Lower leg skin (tissue), 4 donors: ENCODE results near the gene KIF5C. TPM values are rescaled to one million over a fixed set of nuclear protein-coding genes. Genes with fewer than 3 reads are reported as not detected.

ENCODE experiments used
- DNase-seq, 2 donors: peaks; one replicate each; pipeline ENCODE4 v3.0.0-alpha.2; 2019; ENCODE audit warnings: low spot score in 2 of 2
- H3K4me3 ChIP-seq: fragments of 200-600 bp; sonication (generic); 2 replicates; pipeline ENCODE4 v1.5.1; 2017; ENCODE audit warnings: mild to moderate bottlenecking, low read depth; ENCODE audit not compliant: poor library complexity, severe bottlenecking
- POLR2A ChIP-seq, 2 donors: fragments of 450-650 bp; IDR thresholded peaks; one replicate each; pipeline ENCODE4 v1.6.1; 2016 to 2017; ENCODE audit warnings: antibody characterized with exemption in 2 of 2, mild to moderate bottlenecking in 1 of 2, moderate library complexity in 1 of 2
- whole genome bisulfite sequencing, 2 donors: methylation state at CpG; one replicate each; pipeline ENCODE4 v1.1.5; 2018; 5-methylcytosine and 5-hydroxymethylcytosine counted together
- intact Hi-C: fragments of 100-400 bp; cut with DNase I; formaldehyde crosslinking; loops from one replicate; pipeline ENCODE4 v1.15.0; 2023; ENCODE audit warnings: low total_unique reads
- total RNA-seq, 4 donors: library from RNA; depleted of rRNA; stranded (reverse); fragments of >200 nt; gene quantifications; one replicate each; pipeline ENCODE4 v1.1.0, GENCODE V29; 2016
- TF ChIP-seq, protein P1 (sequence below), 3 donors: fragments of 450-650 bp; IDR thresholded peaks; one replicate each; pipeline ENCODE4 v1.5.1; 2016; ENCODE audit warnings: antibody characterized with exemption in 3 of 3, mild to moderate bottlenecking in 3 of 3, moderate library complexity in 2 of 3

The KIF5C gene
- 1 to 10 TPM in 3 of 4 donors, under 1 TPM in 1; 0.99 to 1.9 (median 1.3) TPM for total RNA-seq

DNA sequence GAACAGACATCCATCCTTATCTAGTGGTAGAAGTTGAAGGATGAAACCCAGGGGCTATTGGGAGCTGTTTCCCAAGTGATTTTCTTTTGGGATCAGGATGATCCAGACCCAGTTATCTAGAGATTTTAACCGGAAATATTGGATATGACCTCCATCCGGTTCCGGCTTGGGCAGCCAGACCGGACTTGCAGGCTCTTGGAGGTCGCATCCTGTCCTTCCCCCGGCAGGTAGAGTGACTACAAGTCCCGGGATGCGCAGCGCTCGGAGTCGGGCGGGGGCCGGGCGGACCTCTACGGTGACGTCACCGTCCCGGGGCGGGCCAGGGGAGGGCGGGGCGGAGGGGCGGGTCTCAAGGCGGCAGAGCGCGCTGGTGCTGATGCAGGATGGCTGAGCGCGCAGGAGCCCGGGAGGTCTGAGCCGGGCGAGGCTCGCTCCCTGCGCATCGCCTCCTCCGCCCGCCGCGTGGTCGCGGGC, at the start of gene KIF5C:
Gene KIF5C, plus strand, starts transcription at position 360 of the 474 bp plus-strand sequence. CDS start 391 bp downstream, outside the sequence.
- peak; percentile 57 to 93 for DNase-seq
- no peak for TF ChIP-seq POLR2A (IDR thresholded peaks at IDR 0.05)
- TF ChIP-seq, protein P1, sequence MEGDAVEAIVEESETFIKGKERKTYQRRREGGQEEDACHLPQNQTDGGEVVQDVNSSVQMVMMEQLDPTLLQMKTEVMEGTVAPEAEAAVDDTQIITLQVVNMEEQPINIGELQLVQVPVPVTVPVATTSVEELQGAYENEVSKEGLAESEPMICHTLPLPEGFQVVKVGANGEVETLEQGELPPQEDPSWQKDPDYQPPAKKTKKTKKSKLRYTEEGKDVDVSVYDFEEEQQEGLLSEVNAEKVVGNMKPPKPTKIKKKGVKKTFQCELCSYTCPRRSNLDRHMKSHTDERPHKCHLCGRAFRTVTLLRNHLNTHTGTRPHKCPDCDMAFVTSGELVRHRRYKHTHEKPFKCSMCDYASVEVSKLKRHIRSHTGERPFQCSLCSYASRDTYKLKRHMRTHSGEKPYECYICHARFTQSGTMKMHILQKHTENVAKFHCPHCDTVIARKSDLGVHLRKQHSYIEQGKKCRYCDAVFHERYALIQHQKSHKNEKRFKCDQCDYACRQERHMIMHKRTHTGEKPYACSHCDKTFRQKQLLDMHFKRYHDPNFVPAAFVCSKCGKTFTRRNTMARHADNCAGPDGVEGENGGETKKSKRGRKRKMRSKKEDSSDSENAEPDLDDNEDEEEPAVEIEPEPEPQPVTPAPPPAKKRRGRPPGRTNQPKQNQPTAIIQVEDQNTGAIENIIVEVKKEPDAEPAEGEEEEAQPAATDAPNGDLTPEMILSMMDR (IDR thresholded peaks at IDR 0.05): no peak
- intact Hi-C loops: no loop called here
- WGBS, 2 donors: 1 to 10% methylated on average over 5 to 27 of the region's 39 CpGs
- H3K4me3 ChIP-seq: no peak within 1 kb of the TSS

DNA sequence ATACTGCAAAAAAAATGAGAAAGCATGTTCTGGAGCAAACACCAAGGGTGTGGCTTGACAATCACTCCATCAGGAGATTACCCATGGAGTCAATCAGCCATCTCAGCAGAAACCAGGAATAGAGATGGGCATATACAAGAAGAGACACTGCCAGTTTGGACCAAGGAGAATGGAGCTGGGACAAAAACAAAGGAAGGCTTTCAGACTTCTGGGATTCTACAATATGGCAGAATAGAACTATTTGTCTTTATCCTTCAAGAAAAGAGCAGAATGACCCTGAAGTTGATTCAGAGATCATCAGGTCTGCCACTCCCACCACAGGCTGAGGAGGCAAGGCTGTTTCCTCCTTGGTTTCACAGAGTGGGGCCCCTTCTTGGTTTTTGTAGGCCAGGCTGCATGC, 48.2 kb upstream of the KIF5C start:
- intact Hi-C loops: no loop called here
- H3K4me3 ChIP-seq: no peak overlapping the region
- TF ChIP-seq, protein P1 (IDR thresholded peaks at IDR 0.05): no peak
- TF ChIP-seq POLR2A (IDR thresholded peaks at IDR 0.05): no peak
- DNase-seq: no peak

DNA sequence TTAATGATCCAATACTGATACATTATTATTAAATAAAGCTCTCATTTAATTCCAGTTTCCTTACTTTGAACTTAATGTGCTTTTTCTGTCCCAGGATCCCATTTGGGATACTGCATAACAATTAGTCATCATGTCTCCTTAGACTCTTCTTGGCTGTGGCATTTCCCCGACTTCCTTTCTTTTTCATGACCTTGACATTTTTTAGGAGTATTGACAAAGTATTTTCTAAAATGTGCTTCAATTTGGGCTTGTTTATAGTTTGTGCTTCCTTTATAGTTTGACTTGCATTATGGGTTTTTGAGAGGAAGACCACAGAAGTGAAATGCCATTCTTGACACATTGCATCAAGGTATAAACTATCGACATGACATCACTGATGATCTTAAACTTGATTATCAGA, 46.1 kb upstream of the KIF5C start:
- intact Hi-C loops: no loop called here
- DNase-seq: no peak
- no peak for TF ChIP-seq POLR2A (IDR thresholded peaks at IDR 0.05)
- TF ChIP-seq, protein P1 (IDR thresholded peaks at IDR 0.05): no peak
- no peak overlapping the region for H3K4me3 ChIP-seq
- WGBS, 2 donors: 76 to 79% methylated on average over 2 of the region's 2 CpGs

DNA sequence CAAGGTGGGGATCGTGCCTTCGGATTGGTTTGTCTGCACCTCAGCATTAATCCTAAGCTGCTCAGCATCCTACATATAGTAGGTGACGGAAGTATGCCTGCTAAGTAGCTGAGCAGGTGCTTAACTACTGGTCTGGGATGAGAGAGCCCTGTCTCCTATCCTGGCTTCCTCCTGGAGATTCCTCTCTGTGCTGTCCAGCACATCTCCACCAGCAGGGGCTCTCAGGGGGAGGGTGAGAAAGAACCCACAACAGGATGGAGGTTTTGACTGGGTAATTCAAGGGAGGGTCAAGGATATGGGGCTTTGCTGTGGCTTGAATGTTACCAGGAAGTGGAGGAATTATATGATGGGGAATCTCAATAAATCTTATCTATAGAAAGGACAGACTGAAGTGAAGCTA, 45.4 kb upstream of the KIF5C start:
- 79 to 81% methylated on average over 3 of the region's 3 CpGs for WGBS, 2 donors

DNA sequence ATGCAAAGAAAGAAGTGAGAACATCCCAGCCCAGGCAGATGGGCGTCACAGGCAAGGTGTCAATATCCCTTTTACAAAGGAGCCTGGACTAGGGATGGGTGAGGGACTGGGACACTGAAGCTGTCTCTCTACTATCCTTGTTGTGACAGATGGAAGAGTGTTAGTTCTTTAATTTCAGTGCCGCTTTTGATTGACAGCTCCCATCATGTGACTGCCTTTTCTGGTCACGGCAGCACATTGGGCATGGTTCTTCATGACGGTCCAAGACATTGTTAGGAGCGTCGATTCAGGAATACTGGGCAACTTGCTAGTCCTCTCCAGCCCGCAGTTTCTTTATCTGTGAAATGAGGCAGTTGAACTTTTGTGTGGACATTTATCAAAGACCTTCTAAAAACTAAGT, 42.4 kb upstream of the KIF5C start:
- no peak overlapping the region for H3K4me3 ChIP-seq
- no peak for TF ChIP-seq POLR2A (IDR thresholded peaks at IDR 0.05)
- no peak for DNase-seq
- intact Hi-C loops: no loop called here
- 86 to 89% methylated on average over 7 of the region's 7 CpGs for WGBS, 2 donors

More for the DNA sequence above, 45.4 kb upstream of the KIF5C start:
- TF ChIP-seq, protein P1 (IDR thresholded peaks at IDR 0.05): no peak
- TF ChIP-seq POLR2A (IDR thresholded peaks at IDR 0.05): no peak
- no peak overlapping the region for H3K4me3 ChIP-seq
- DNase-seq: no peak
- intact Hi-C loops: no loop called here

DNA sequence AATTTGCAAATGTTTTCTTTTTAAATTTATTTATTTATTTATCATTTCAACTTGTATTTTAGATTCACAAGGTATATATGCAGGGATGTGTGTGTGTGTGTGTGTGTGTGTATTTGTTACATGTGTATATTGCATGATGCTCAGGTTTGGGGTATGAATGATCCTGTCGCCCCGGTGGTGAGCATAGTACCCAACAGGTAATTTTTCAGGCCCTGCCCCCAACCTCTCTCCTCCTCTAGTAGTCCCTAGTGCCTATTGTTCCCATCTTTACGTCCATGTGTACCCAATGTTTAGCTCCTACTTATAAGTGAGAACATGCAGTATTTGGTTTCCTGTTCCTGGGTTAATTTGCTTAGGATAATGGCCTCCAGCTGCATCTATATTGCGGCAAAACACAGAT, 33.0 kb upstream of the KIF5C start:
- intact Hi-C loops: no loop called here
- no peak for DNase-seq
- H3K4me3 ChIP-seq: no peak overlapping the region
- TF ChIP-seq, protein P1 (IDR thresholded peaks at IDR 0.05): no peak
- TF ChIP-seq POLR2A (IDR thresholded peaks at IDR 0.05): no peak
- 62 to 76% methylated on average over 3 to 4 of the region's 4 CpGs for WGBS, 2 donors
